IPS-18a (cell line): ENCODE results near the gene MCF2L2.
A peak's percentile ranks its signal among the peaks of the same experiment; 100 is the strongest.
"Not testable (repeated sequence)": the region's sequence is repeated elsewhere in the genome, so short reads cannot be mapped to it uniquely, and the experiment has no call there.

ENCODE experiments used
- H3K27ac ChIP-seq: one replicate; pipeline ENCODE4 v1.5.1; 2013; ENCODE audit warnings: low read length
- H3K27me3 ChIP-seq: one replicate; pipeline ENCODE4 v1.6.1; 2013; ENCODE audit warnings: mild to moderate bottlenecking, low read length; ENCODE audit not compliant: control insufficient read depth, insufficient read depth
- H3K36me3 ChIP-seq: one replicate; pipeline ENCODE4 v1.6.1; 2013; ENCODE audit warnings: low read depth, low read length; ENCODE audit not compliant: control insufficient read depth
- H3K4me1 ChIP-seq: one replicate; pipeline ENCODE4 v1.6.1; 2013; ENCODE audit warnings: low read depth, low read length; ENCODE audit not compliant: control insufficient read depth
- H3K4me3 ChIP-seq: one replicate; pipeline ENCODE4 v1.5.1; 2013; ENCODE audit warnings: low read length
- H3K9ac ChIP-seq: one replicate; pipeline ENCODE4 v1.6.1; 2013; ENCODE audit warnings: mild to moderate bottlenecking, low read length, moderate library complexity
- H3K9me3 ChIP-seq: one replicate; pipeline ENCODE4 v1.6.1; 2013; ENCODE audit warnings: low read depth, low read length; ENCODE audit not compliant: control insufficient read depth

MCF2L2 gene

DNA sequence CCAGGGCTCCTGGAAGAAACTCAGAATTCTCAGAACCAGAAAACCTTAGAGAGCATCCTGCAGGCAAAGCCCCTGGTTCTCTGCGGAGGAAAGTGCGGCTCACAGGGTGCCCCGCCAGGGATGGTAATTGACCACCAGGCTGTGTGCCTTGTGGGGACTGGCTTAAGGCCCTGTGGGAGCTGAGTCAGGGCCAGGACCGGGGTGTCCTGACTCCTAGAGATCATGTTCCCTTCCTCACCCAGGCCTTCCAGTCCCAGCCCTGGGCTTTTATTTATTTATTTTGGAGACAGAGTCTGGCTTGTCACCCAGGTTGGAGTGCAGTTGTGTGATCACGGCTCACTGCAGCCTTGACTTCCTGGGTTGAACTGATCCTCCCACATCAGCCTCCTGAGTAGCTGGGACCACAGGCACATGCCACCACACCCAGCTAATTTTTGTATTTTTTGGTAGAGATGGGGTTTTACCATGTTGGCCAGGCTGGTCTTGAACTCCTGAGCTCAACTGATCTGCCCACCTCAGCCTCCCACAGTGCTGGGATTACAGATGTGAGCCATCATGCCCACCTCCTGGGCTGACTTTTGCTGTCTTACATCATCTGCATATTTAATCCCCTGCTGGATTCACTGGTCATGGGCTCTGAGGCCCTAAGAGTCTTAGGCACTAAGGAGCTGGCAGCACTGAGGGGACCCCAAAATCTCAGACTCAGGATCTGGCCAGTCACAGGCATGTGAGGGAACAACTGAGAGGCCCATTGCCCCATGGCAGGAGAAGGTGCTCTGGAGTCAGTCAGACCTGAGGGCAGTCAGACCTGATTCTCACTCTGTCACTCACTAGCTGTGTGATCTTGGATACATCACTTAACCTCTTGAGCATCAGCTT is 245.4 kb downstream of the MCF2L2 start:
- H3K9ac ChIP-seq: no peak overlapping the region
- H3K9me3 ChIP-seq: no peaks in the 10 kb centered on the region
- no peak overlapping the region for H3K27ac ChIP-seq
- H3K4me3 ChIP-seq: no peak overlapping the region
- peaks cover 6% of the 10 kb centered on the region for H3K4me1 ChIP-seq
- H3K36me3 ChIP-seq: no peaks in the 10 kb centered on the region
- H3K27me3 ChIP-seq: peaks cover 28% of the 10 kb centered on the region

DNA sequence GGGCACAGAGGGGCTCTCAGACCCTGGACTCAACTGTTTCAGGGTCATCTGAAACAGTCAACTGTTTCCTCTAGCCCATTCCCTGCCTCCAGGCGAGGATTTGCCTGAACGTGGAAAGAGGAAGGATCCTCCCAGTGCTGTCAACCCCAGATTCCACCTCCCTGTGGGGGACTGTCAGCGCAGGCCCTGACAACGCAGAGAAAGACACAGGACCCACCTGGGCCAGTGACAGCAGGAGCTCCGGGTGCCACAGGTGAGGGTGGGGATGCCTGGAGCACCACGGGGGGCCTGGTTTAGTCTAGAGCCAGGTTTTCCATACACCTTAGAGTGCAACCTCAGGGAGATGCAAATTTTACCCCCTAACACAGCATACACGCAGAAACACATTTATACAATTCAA is 246.3 kb downstream of the MCF2L2 start:
- Histone ChIP-seq H3K27me3 (peaks cover 33% of the 10 kb centered on the region), H3K27ac (no peak overlapping the region), H3K4me3 (no peak overlapping the region), H3K9me3 (no peaks in the 10 kb centered on the region), H3K4me1 (peaks cover 6% of the 10 kb centered on the region), H3K9ac (no peak overlapping the region), H3K36me3 (no peaks in the 10 kb centered on the region)

DNA sequence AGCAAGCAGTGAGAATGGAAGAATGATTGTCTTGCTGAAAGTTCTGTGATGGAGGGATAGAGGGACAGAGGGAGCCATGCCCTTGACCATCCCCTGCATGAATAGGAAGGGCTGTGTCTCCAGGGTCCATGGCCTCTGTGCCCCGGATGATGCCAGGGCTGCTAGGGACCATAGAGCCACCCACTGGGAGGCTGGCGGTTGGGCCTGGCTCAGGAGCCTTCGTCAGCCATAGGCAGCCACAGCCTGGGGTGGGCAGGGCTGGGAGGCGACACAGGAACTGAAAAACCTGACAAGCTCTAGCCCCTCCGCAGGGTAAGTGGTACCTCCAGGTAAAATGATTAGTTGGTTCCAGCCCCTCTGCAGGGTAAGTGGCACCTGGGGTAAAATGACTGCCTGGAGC is 246.8 kb downstream of the MCF2L2 start:
- no peak overlapping the region for H3K4me3 ChIP-seq
- H3K27ac ChIP-seq: no peak overlapping the region
- no peaks in the 10 kb centered on the region for H3K36me3 ChIP-seq
- H3K27me3 ChIP-seq: peaks cover 33% of the 10 kb centered on the region
- no peaks in the 10 kb centered on the region for H3K9me3 ChIP-seq
- H3K4me1 ChIP-seq: peaks cover 6% of the 10 kb centered on the region
- no peak overlapping the region for H3K9ac ChIP-seq

DNA sequence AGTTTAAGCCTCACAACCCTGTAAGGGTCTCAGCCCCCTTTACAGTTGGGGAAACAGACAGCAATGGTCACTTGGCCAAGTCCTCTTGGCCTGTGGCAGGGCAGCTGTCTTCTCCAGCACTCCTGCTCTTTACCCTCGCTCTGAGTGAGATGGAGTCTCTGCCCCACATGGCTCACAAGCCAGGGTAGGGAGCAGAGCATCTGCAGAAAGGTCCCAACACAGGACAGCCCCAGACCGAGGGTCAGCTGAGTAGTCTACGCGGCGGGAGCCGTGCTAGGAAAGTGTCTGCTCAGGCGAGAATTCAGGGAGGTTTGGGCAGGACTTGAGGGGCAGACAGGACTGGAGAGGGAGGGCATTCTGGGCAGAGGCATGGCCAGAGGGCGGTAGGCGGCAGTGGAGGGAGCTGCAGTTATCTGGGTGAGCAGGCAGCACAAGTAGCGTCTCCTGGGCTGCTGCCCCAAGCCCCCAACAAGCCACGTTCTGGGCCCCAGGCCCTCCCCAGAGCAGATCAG is 247.6 kb downstream of the MCF2L2 start:
- H3K4me3 ChIP-seq: no peak overlapping the region
- H3K9me3 ChIP-seq: no peaks in the 10 kb centered on the region
- H3K9ac ChIP-seq: no peak overlapping the region
- peaks cover 33% of the 10 kb centered on the region for H3K27me3 ChIP-seq
- H3K27ac ChIP-seq: no peak overlapping the region
- H3K4me1 ChIP-seq: peaks cover 6% of the 10 kb centered on the region
- H3K36me3 ChIP-seq: no peaks in the 10 kb centered on the region

DNA sequence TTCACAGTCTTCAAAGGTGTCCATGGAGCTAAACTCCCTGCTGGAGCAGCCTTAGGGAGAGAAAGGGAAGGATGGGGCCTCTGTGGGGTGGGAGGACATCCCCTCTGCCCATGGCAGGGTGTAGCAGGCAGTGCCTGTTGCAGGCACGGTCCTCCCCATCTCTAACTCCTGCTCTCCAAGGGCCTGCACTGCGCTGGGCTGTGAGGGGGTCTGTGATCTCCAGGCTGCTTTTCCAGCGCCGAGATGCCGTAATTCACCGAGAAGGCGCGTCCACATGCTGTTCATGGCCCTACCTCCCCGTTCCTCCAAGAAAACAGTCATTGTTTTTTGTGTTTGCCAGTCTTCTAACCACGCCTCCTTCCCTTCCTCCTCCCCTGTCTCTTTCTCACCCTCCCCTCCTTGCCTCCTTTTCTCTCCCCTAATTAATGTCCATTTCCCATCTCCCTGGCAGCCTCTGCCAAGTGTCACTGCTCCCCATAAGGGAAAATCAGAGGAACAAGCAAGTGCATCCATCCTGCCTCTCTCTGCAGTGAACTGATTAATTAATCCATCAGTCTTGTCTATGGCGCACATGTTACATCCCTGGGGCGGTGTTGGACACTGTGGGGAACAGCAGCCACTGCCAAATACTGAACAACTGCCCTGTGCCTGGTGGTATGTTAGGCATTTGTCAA is 248.2 kb downstream of the MCF2L2 start:
- peaks cover 6% of the 10 kb centered on the region for H3K4me1 ChIP-seq
- H3K27me3 ChIP-seq: peaks cover 33% of the 10 kb centered on the region
- no peaks in the 10 kb centered on the region for H3K36me3 ChIP-seq
- H3K9me3 ChIP-seq: no peaks in the 10 kb centered on the region
- H3K27ac ChIP-seq: no peak overlapping the region
- H3K4me3 ChIP-seq: peak overlapping the region; percentile 73
- no peak overlapping the region for H3K9ac ChIP-seq

GRCh38 chr3:183179550-183179908 is 248.9 kb downstream of the MCF2L2 start:
- H3K9me3 ChIP-seq, H3K27ac ChIP-seq, H3K4me1 ChIP-seq, H3K9ac ChIP-seq, H3K36me3 ChIP-seq: not testable (repeated sequence)
- H3K4me3 ChIP-seq: peak overlapping the region; percentile 73
- H3K27me3 ChIP-seq: peaks cover 33% of the 10 kb centered on the region

GRCh38 chr3:183178833-183179549 is 249.4 kb downstream of the MCF2L2 start:
- Histone ChIP-seq H3K4me1 (peaks cover 6% of the 10 kb centered on the region), H3K36me3 (no peaks in the 10 kb centered on the region), H3K4me3 (peak overlapping the region; percentile 73), H3K27ac (no peak overlapping the region), H3K9me3 (no peaks in the 10 kb centered on the region), H3K27me3 (peaks cover 33% of the 10 kb centered on the region), H3K9ac (no peak overlapping the region)

DNA sequence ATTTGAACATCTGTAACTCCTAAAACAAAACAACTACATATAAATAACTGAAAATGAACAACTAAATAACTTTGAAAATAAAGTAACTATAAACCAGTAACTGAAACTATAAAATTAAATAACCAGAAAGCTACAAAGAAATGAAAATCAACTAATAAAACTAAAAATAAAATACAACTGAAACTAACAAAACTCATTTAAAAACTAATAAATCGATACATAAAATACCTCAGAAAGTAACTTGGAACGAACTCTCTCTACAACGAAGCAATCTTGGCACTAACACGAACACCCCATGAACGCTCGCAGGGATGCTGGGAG is 249.9 kb downstream of the MCF2L2 start:
- Histone ChIP-seq H3K27ac (no peak overlapping the region), H3K9ac (no peak overlapping the region), H3K27me3 (peaks cover 33% of the 10 kb centered on the region), H3K9me3 (no peaks in the 10 kb centered on the region), H3K4me1 (peaks cover 6% of the 10 kb centered on the region), H3K36me3 (no peaks in the 10 kb centered on the region), H3K4me3 (peak overlapping the region; percentile 73)

DNA sequence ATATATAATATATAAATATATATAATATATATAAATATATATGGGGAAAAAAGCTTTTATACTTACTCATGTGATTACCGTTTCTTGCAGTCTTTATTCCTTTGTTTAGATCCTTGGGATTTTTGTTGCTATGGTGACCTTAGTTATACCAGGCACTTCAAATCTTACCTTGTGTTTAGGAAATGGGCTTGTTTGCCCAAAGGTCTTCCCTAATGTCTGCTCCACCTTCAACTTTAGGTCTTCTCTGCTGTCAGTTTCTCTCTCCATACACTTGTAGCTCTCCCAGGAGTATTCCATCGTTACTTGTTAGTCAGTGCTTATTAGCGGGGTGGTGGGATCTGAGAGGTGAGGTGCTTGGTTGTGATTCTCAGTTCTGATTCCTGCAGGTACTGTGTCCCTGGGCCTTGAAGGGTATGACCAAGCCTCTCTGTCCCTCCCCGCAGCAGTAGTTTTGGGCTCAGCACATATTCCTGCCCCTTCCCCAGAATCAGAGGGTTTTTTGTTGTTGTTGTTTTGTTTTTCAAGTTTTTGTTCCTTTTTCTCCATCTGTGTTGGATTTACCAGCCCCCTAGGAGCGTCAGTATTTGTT is 256.3 kb downstream of the MCF2L2 start:
- Histone ChIP-seq H3K27me3 (no peaks in the 10 kb centered on the region), H3K9ac (no peak overlapping the region), H3K4me3 (no peak overlapping the region), H3K27ac (no peak overlapping the region), H3K36me3 (no peaks in the 10 kb centered on the region), H3K9me3 (no peaks in the 10 kb centered on the region), H3K4me1 (no peaks in the 10 kb centered on the region)

- not testable (repeated sequence) for H3K36me3 ChIP-seq
These were observed 260.4 kb downstream of the MCF2L2 start for GRCh38 chr3:183167975-183168374.

DNA sequence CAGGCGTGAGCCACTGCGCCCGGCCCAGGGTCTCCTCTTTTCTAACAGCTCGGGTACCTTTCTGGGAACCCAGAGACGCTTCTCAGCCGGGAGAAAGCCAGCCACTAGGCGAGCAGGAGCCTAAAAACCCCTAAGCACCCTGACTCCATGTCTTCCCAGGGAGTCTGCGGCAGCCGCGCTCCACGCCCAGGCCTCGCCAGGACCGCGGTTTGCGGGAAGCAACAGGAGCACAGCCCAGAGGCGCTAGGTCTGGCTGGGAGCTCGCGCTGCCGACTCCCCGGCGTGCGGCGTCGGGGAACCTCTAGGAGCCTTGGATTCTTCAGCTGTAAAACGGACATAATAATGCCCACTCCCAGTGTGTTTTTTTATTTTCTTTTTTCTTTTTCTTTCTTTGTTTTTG is 264.9 kb downstream of the MCF2L2 start:
- no peak overlapping the region for H3K9ac ChIP-seq
- H3K27me3 ChIP-seq: peaks cover 41% of the 10 kb centered on the region
- peaks cover 7% of the 10 kb centered on the region for H3K4me1 ChIP-seq
- no peaks in the 10 kb centered on the region for H3K36me3 ChIP-seq
- H3K9me3 ChIP-seq: no peaks in the 10 kb centered on the region
- no peak overlapping the region for H3K27ac ChIP-seq
- no peak overlapping the region for H3K4me3 ChIP-seq

More at GRCh38 chr3:183167975-183168374, 260.4 kb downstream of the MCF2L2 start:
- not testable (repeated sequence) for H3K9me3 ChIP-seq, H3K4me3 ChIP-seq, H3K9ac ChIP-seq, H3K27ac ChIP-seq, H3K4me1 ChIP-seq
- peaks cover 15% of the 10 kb centered on the region for H3K27me3 ChIP-seq
